ENCODE measurements around the gene LRRC8D. TPM values are rescaled to one million over a fixed set of nuclear protein-coding genes. Genes with fewer than 3 reads are reported as not detected.

LRRC8D gene
- total and polyA plus RNA-seq, 9 of the 15 experiments (the other 6 are each of a cell fraction or from before 2014, with no cell fraction given): 3.4 to 53.9 (median 15.9) TPM

GRCh38 chr1:89822999-89823628, 2.3 kb downstream of the LRRC8D start (continued):
- TF ChIP-seq CTCF (IDR thresholded peaks at IDR 0.05 in 2 of 3, conservative IDR thresholded peaks at IDR 0.05 in 1 of 3; ENCODE audit: insufficient read depth in 2 of 3, low read depth in 1 of 3, low read length in 3 of 3): no peak
- TF ChIP-seq ZBTB1 (CRISPR knock-in tag; IDR thresholded peaks at IDR 0.05; ENCODE audit: borderline replicate concordance, low read depth): no peak
- no peak for TF ChIP-seq RBBP5 (IDR thresholded peaks at IDR 0.05; ENCODE audit: borderline replicate concordance, insufficient read depth, low read length, poor library complexity, severe bottlenecking)
- TF ChIP-seq, protein P1, sequence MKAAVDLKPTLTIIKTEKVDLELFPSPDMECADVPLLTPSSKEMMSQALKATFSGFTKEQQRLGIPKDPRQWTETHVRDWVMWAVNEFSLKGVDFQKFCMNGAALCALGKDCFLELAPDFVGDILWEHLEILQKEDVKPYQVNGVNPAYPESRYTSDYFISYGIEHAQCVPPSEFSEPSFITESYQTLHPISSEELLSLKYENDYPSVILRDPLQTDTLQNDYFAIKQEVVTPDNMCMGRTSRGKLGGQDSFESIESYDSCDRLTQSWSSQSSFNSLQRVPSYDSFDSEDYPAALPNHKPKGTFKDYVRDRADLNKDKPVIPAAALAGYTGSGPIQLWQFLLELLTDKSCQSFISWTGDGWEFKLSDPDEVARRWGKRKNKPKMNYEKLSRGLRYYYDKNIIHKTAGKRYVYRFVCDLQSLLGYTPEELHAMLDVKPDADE (conservative IDR thresholded peaks at IDR 0.05; ENCODE audit: control insufficient read depth, low read depth, low read length): no peak
- no peak for TF ChIP-seq SRSF1 (IDR thresholded peaks at IDR 0.05; ENCODE audit: low read depth, low read length)
- TF ChIP-seq, protein P2, sequence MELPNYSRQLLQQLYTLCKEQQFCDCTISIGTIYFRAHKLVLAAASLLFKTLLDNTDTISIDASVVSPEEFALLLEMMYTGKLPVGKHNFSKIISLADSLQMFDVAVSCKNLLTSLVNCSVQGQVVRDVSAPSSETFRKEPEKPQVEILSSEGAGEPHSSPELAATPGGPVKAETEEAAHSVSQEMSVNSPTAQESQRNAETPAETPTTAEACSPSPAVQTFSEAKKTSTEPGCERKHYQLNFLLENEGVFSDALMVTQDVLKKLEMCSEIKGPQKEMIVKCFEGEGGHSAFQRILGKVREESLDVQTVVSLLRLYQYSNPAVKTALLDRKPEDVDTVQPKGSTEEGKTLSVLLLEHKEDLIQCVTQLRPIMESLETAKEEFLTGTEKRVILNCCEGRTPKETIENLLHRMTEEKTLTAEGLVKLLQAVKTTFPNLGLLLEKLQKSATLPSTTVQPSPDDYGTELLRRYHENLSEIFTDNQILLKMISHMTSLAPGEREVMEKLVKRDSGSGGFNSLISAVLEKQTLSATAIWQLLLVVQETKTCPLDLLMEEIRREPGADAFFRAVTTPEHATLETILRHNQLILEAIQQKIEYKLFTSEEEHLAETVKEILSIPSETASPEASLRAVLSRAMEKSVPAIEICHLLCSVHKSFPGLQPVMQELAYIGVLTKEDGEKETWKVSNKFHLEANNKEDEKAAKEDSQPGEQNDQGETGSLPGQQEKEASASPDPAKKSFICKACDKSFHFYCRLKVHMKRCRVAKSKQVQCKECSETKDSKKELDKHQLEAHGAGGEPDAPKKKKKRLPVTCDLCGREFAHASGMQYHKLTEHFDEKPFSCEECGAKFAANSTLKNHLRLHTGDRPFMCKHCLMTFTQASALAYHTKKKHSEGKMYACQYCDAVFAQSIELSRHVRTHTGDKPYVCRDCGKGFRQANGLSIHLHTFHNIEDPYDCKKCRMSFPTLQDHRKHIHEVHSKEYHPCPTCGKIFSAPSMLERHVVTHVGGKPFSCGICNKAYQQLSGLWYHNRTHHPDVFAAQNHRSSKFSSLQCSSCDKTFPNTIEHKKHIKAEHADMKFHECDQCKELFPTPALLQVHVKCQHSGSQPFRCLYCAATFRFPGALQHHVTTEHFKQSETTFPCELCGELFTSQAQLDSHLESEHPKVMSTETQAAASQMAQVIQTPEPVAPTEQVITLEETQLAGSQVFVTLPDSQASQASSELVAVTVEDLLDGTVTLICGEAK (IDR thresholded peaks at IDR 0.05): peak; percentile 10; the same call in 1 of the 2 replicates
- TF ChIP-seq, protein P2 (CRISPR knock-in tag; IDR thresholded peaks at IDR 0.05): no peak
- TF ChIP-seq CREBBP (IDR thresholded peaks at IDR 0.05; ENCODE audit: low read depth, low read length): no peak
- no peak for TF ChIP-seq NFYB (IDR thresholded peaks at IDR 0.05; ENCODE audit: extremely low read depth, insufficient read length)
- no peak for TF ChIP-seq IRF2 (CRISPR knock-in tag; IDR thresholded peaks at IDR 0.05)
- TF ChIP-seq TEAD2 (tag; IDR thresholded peaks at IDR 0.05): no peak
- TF ChIP-seq ZFX (CRISPR knock-in tag; IDR thresholded peaks at IDR 0.05): no peak
- peak; percentile 98 for TF ChIP-seq ATF3 (IDR thresholded peaks at IDR 0.05)
- peak; percentile 84 for TF ChIP-seq ATF3 (CRISPR knock-in tag; conservative IDR thresholded peaks at IDR 0.05)
